PFSK-1 (cell line): ENCODE measurements around the gene RBCK1.

Source experiments
- POLR2AphosphoS5 ChIP-seq: IDR thresholded peaks from 2 replicates; pipeline ENCODE4 v1.6.1; 2012; ENCODE audit warnings: low read depth, mild to moderate bottlenecking, control low read depth, low read length, moderate library complexity
- TAF1 ChIP-seq: IDR thresholded peaks from 2 replicates; pipeline ENCODE4 v1.6.1; 2012; ENCODE audit warnings: low read length, control low read depth, borderline replicate concordance; ENCODE audit not compliant: insufficient read depth

- TF ChIP-seq POLR2AphosphoS5 (no peak), TAF1 (no peak)
Observed at GRCh38 chr20:364905-365794, 42.9 kb upstream of the RBCK1 start.
